ENCODE results near the gene DDI2. TPM values are rescaled to one million over a fixed set of nuclear protein-coding genes. Genes with fewer than 3 reads are reported as not detected.

The DDI2 gene
- total RNA-seq, 2 donors from 2014 or later: 18.8 to 30.1 TPM

- TF ChIP-seq POLR2A (IDR thresholded peaks at IDR 0.05) (no peak), CTCF (IDR thresholded peaks at IDR 0.05) (no peak)
- Histone ChIP-seq H3K27me3 (no peaks in the 10 kb centered on the region), H3K4me3 (no peak overlapping the region), H3K27ac (no peak overlapping the region), H3K4me1 (no peaks in the 10 kb centered on the region), H3K9me3 (no peaks in the 10 kb centered on the region), H3K36me3 (replicated peaks in 1 of 2; ENCODE audit: insufficient read depth in 1 of 2, low read depth in 2 of 2) (peaks cover 0 to 2% of the 10 kb centered on the region in 2 donors)
- no peak for ATAC-seq
- 91% methylated on average over 9 of the region's 9 CpGs for WGBS, 2 donors
- no peak for DNase-seq
- intact Hi-C loops (cut with DNase I): no loop called here
Measured at GRCh38 chr1:15573477-15573876, 43.8 kb upstream of the DDI2 start.

- H3K9me3 ChIP-seq: no peaks in the 10 kb centered on the region
- TF ChIP-seq CTCF (IDR thresholded peaks at IDR 0.05) (no peak), POLR2A (IDR thresholded peaks at IDR 0.05) (no peak)
- intact Hi-C loops (cut with DNase I): no loop called here
- H3K4me3 ChIP-seq: no peak overlapping the region
- H3K27ac ChIP-seq: no peak overlapping the region
- no peak for DNase-seq
- 63 to 67% methylated on average over 6 of the region's 6 CpGs for WGBS, 2 donors
- H3K4me1 ChIP-seq: no peaks in the 10 kb centered on the region
- no peaks in the 10 kb centered on the region for H3K27me3 ChIP-seq
- ATAC-seq: no peak
- H3K36me3 ChIP-seq (replicated peaks in 1 of 2; ENCODE audit: insufficient read depth in 1 of 2, low read depth in 2 of 2): no peaks in the 10 kb centered on the region
Measured at GRCh38 chr1:15574741-15575140, 42.5 kb upstream of the DDI2 start.

- 91 to 95% methylated on average over 7 of the region's 7 CpGs for WGBS, 2 donors
- no peaks in the 10 kb centered on the region for H3K36me3 ChIP-seq (replicated peaks in 1 of 2; ENCODE audit: insufficient read depth in 1 of 2, low read depth in 2 of 2)
- H3K27ac ChIP-seq: no peak overlapping the region
- H3K9me3 ChIP-seq: no peaks in the 10 kb centered on the region
- DNase-seq: no peak
- intact Hi-C loops (cut with DNase I): no loop called here
- ATAC-seq: no peak
- H3K4me3 ChIP-seq: no peak overlapping the region
- TF ChIP-seq CTCF (IDR thresholded peaks at IDR 0.05): no peak
- TF ChIP-seq POLR2A (IDR thresholded peaks at IDR 0.05): no peak
- no peaks in the 10 kb centered on the region for H3K4me1 ChIP-seq
- H3K27me3 ChIP-seq: no peaks in the 10 kb centered on the region
Measured at GRCh38 chr1:15575549-15576150, 41.6 kb upstream of the DDI2 start.

GRCh38 chr1:15577691-15578090 lies 39.6 kb upstream of the DDI2 start:
- Histone ChIP-seq H3K9me3 (no peaks in the 10 kb centered on the region), H3K27ac (no peak overlapping the region), H3K36me3 (replicated peaks in 1 of 2; ENCODE audit: insufficient read depth in 1 of 2, low read depth in 2 of 2) (no peaks in the 10 kb centered on the region), H3K4me1 (no peaks in the 10 kb centered on the region), H3K27me3 (no peaks in the 10 kb centered on the region), H3K4me3 (no peak overlapping the region)
- DNase-seq (no peak), ATAC-seq (no peak)
- no peak for TF ChIP-seq POLR2A (IDR thresholded peaks at IDR 0.05)
- TF ChIP-seq CTCF (IDR thresholded peaks at IDR 0.05): no peak
- intact Hi-C loops (cut with DNase I): no loop called here
- WGBS, 2 donors: 83% methylated on average over 3 to 4 of the region's 4 CpGs

Data from body of pancreas (tissue), 4 donors.